NCI-H1092 treated with DMSO at 0.1 percent for 48 hours (cell line): ENCODE data around the gene CPLANE1.
"Not testable (repeated sequence)": the region's sequence is repeated elsewhere in the genome, so short reads cannot be mapped to it uniquely, and the experiment has no call there.

ENCODE experiments used
- DNase-seq: peaks from one replicate; lab custom pipeline; 2025; lab: John Stamatoyannopoulos, UW

Gene CPLANE1

GRCh38 chr5:37248970-37249814 is at the start of gene CPLANE1:
Gene CPLANE1 (minus strand): TSS chr5:37249376. CDS start chr5:37247698, 1,678 bp downstream.
- DNase-seq = peak; percentile 83

- DNase-seq = not testable (repeated sequence)
These were observed 47.1 kb upstream of the CPLANE1 start for GRCh38 chr5:37296313-37296712.

GRCh38 chr5:37283214-37283820 is 34.1 kb upstream of the CPLANE1 start:
- DNase-seq = no peak

GRCh38 chr5:37275511-37275910 is 26.3 kb upstream of the CPLANE1 start:
- DNase-seq = no peak

- no peak for DNase-seq
These were observed 23.3 kb upstream of the CPLANE1 start for GRCh38 chr5:37272511-37272910.

- DNase-seq = not testable (repeated sequence)
These were observed 18.9 kb upstream of the CPLANE1 start for GRCh38 chr5:37268100-37268499.

GRCh38 chr5:37255774-37256358 is 6.7 kb upstream of the CPLANE1 start:
- no peak for DNase-seq

- DNase-seq = no peak
These were observed 5.4 kb upstream of the CPLANE1 start for GRCh38 chr5:37254581-37254980.

- DNase-seq = no peak
These were observed 2.5 kb upstream of the CPLANE1 start for GRCh38 chr5:37251665-37252064.

- DNase-seq = no peak
These were observed 614 bp upstream of the CPLANE1 start for GRCh38 chr5:37249815-37250164.

- DNase-seq = no peak
These were observed 681 bp downstream of the CPLANE1 start for GRCh38 chr5:37248421-37248969.

- no peak for DNase-seq
These were observed 1.7 kb downstream of the CPLANE1 start for GRCh38 chr5:37247496-37247895.

GRCh38 chr5:37247036-37247435 is 2.1 kb downstream of the CPLANE1 start:
- DNase-seq = no peak

- DNase-seq = no peak
These were observed 14.9 kb downstream of the CPLANE1 start for GRCh38 chr5:37234288-37234687.

- DNase-seq = no peak
These were observed 22.8 kb downstream of the CPLANE1 start for GRCh38 chr5:37226377-37226776.

- DNase-seq = no peak
These were observed 27.0 kb downstream of the CPLANE1 start for GRCh38 chr5:37222181-37222580.

- not testable (repeated sequence) for DNase-seq
These were observed 28.8 kb downstream of the CPLANE1 start for GRCh38 chr5:37220426-37220825.

GRCh38 chr5:37219384-37219783 is 29.8 kb downstream of the CPLANE1 start:
- DNase-seq = not testable (repeated sequence)

- no peak for DNase-seq
These were observed 31.2 kb downstream of the CPLANE1 start for GRCh38 chr5:37217976-37218375.

- no peak for DNase-seq
These were observed 34.6 kb downstream of the CPLANE1 start for GRCh38 chr5:37214550-37214949.

- DNase-seq = no peak
These were observed 37.1 kb downstream of the CPLANE1 start for GRCh38 chr5:37212096-37212495.

GRCh38 chr5:37211661-37212060 is 37.5 kb downstream of the CPLANE1 start:
- no peak for DNase-seq
